SU-DHL-6 (cell line): Measurements from ENCODE around the gene FAM171A2.

Experiments
- H2AFZ ChIP-seq: fragments of 200-600 bp; sonication (generic); 2 replicates; pipeline ENCODE4 v1.6.1; 2014; ENCODE audit warnings: low read depth, mild to moderate bottlenecking, moderate library complexity, mixed read lengths, antibody characterized with exemption, low read length; ENCODE audit not compliant: severe bottlenecking
- H3F3A ChIP-seq: fragments of 200-600 bp; shearing (Covaris generic); 2 replicates; pipeline ENCODE4 v1.6.0; 2016; ENCODE audit warnings: antibody characterized with exemption, mild to moderate bottlenecking; ENCODE audit not compliant: insufficient read depth
- H3K27ac ChIP-seq: fragments of 200-600 bp; sonication (generic); 2 replicates; pipeline ENCODE4 v1.5.1; 2016; ENCODE audit warnings: low read depth, mild to moderate bottlenecking, low read length, moderate library complexity, mixed read lengths
- H3K27me3 ChIP-seq: fragments of 200-600 bp; sonication (generic), shearing (Covaris generic); 2 replicates; pipeline ENCODE4 v1.6.0; 2014; ENCODE audit warnings: mild to moderate bottlenecking, low read length
- H3K36me3 ChIP-seq: fragments of 200-600 bp; sonication (generic); 2 replicates; pipeline ENCODE4 v1.6.1; 2014; ENCODE audit warnings: mild to moderate bottlenecking, low read length, mixed read lengths
- H3K4me2 ChIP-seq: fragments of 300-600, 200-600 bp; shearing (Covaris generic), sonication (generic); 2 replicates; pipeline ENCODE4 v1.6.0; 2014; ENCODE audit warnings: low read length, low read depth, mild to moderate bottlenecking; ENCODE audit not compliant: poor library complexity, severe bottlenecking
- H3K4me3 ChIP-seq: fragments of 200-600 bp; sonication (generic); 2 replicates; pipeline ENCODE4 v1.5.1; 2014; ENCODE audit warnings: antibody characterized with exemption, low read length, mild to moderate bottlenecking, mixed read lengths; ENCODE audit not compliant: insufficient read depth, poor library complexity, severe bottlenecking
- H3K79me2 ChIP-seq: fragments of 200-600 bp; sonication (generic); 2 replicates; pipeline ENCODE4 v1.6.1; 2014; ENCODE audit warnings: mild to moderate bottlenecking, low read length, moderate library complexity; ENCODE audit not compliant: insufficient read depth
- H3K9ac ChIP-seq: fragments of 200-600 bp; sonication (generic); 2 replicates; pipeline ENCODE4 v1.7.0; 2014; ENCODE audit warnings: mild to moderate bottlenecking, low read length
- H3K9me2 ChIP-seq: fragments of 200-600 bp; sonication (generic); replicated peaks from 2 replicates; pipeline ENCODE4 v1.6.1; 2014; ENCODE audit warnings: low read length; ENCODE audit not compliant: insufficient read depth
- H3K9me3 ChIP-seq: fragments of 200-600 bp; sonication (generic); 2 replicates; pipeline ENCODE4 v1.6.1; 2014; ENCODE audit warnings: low read length, mixed read lengths; ENCODE audit not compliant: insufficient read depth
- H4K20me1 ChIP-seq: fragments of 200-600 bp; sonication (generic); 2 replicates; pipeline ENCODE4 v1.6.1; 2014; ENCODE audit warnings: low read depth, mild to moderate bottlenecking, antibody characterized with exemption, low read length, moderate library complexity, mixed read lengths
- EZH2phosphoT487 ChIP-seq: fragments of 200-600 bp; sonication (generic), shearing (Covaris generic); conservative IDR thresholded peaks from 2 replicates; pipeline ENCODE4 v1.6.1; 2018; ENCODE audit warnings: mild to moderate bottlenecking, antibody characterized with exemption, low read length, moderate library complexity, mixed read lengths
- TF ChIP-seq, protein P1 (sequence below): fragments of 200-600 bp; sonication (generic); IDR thresholded peaks from one replicate; pipeline ENCODE4 v1.5.1; 2017; ENCODE audit warnings: antibody characterized with exemption, mild to moderate bottlenecking, low read length, moderate library complexity; ENCODE audit not compliant: insufficient read depth, poor library complexity, severe bottlenecking

Gene FAM171A2

DNA sequence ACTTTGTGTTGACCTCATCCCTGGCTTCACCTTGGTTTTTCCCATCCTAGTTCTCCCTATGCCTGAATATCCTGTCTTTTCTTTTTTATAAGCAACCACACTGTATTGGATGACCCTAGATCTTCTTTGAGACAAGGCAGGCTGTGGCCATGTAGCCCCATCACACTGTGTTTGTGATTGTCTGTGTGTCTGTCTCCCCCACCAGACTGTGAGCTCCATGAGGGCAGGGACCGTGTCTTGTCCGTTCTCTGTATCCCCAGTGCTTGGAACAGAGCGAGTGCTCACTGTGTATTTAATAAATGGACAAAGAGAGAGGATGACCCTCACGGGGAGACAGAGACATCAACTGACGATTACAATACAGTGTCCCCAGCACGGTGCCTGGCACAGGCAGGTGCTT, 46.1 kb downstream of the FAM171A2 start:
- H3K9me3 ChIP-seq: no peaks in the 10 kb centered on the region

DNA sequence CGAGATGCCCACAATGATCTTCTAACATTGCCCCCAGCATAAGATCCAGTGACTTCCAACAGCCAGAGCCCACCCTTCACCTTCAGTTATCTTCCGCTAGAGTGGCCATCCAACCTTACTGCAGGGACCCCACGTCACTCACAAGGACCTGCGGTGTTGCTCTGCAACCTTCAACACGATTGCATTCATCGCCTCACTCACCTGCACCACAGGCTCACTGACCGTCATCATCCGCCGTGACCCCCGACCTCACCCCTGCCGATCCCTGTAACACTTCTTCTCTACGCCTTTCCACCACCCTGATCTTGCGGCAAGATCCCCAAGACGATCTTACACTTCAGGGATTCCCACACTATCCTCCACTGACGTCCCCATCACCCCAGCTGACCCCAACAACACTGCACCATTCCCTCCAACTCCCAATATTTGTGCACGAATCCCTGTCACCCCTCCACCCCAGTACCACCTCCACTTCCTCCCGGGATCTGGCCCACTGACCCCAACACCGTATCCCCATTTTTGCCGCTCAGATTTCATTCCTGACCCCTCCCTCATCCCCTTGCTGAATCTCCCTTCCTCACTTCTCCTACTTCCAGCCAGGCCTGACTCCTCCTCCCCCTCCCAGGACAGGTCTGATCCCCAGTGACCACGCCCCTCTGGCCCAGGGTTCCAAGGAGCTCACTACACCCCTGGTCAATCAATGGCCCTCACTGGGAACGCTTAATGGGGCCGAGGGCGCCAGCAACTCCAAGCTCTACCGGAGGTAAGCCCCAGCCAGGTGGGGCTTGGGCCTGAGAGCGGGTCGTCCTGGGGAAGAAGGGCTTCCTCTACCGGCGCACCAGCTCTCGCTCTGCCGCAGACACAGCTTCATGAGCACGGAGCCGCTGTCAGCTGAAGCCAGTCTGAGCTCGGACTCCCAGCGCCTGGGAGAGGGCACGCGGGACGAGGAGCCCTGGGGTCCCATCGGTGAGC, 47.6 kb downstream of the FAM171A2 start:
- H3K9me2 ChIP-seq: no peaks in the 10 kb centered on the region
- no peaks in the 10 kb centered on the region for H3F3A ChIP-seq
- H3K27me3 ChIP-seq: no peaks in the 10 kb centered on the region
- no peaks in the 10 kb centered on the region for H4K20me1 ChIP-seq
- no peak overlapping the region for H3K27ac ChIP-seq
- H3K9me3 ChIP-seq: no peaks in the 10 kb centered on the region
- no peaks in the 10 kb centered on the region for H3K79me2 ChIP-seq
- H3K36me3 ChIP-seq: no peaks in the 10 kb centered on the region
- H3K4me3 ChIP-seq: no peak overlapping the region
- peak overlapping the region; percentile 28 for H3K4me2 ChIP-seq
- no peak overlapping the region for H3K9ac ChIP-seq
- no peak overlapping the region for H2AFZ ChIP-seq
- TF ChIP-seq, protein P1, sequence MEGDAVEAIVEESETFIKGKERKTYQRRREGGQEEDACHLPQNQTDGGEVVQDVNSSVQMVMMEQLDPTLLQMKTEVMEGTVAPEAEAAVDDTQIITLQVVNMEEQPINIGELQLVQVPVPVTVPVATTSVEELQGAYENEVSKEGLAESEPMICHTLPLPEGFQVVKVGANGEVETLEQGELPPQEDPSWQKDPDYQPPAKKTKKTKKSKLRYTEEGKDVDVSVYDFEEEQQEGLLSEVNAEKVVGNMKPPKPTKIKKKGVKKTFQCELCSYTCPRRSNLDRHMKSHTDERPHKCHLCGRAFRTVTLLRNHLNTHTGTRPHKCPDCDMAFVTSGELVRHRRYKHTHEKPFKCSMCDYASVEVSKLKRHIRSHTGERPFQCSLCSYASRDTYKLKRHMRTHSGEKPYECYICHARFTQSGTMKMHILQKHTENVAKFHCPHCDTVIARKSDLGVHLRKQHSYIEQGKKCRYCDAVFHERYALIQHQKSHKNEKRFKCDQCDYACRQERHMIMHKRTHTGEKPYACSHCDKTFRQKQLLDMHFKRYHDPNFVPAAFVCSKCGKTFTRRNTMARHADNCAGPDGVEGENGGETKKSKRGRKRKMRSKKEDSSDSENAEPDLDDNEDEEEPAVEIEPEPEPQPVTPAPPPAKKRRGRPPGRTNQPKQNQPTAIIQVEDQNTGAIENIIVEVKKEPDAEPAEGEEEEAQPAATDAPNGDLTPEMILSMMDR: no peak
- TF ChIP-seq EZH2phosphoT487: no peak

More for the DNA sequence above, 46.1 kb downstream of the FAM171A2 start:
- no peak overlapping the region for H2AFZ ChIP-seq
- no peaks in the 10 kb centered on the region for H4K20me1 ChIP-seq
- H3K9ac ChIP-seq: no peak overlapping the region
- no peaks in the 10 kb centered on the region for H3K27me3 ChIP-seq
- no peaks in the 10 kb centered on the region for H3K9me2 ChIP-seq
- no peak overlapping the region for H3K4me3 ChIP-seq
- H3F3A ChIP-seq: no peaks in the 10 kb centered on the region
- no peak overlapping the region for H3K4me2 ChIP-seq
- no peaks in the 10 kb centered on the region for H3K79me2 ChIP-seq
- no peak for TF ChIP-seq EZH2phosphoT487
- TF ChIP-seq, protein P1: no peak
- no peak overlapping the region for H3K27ac ChIP-seq
- H3K36me3 ChIP-seq: no peaks in the 10 kb centered on the region

DNA sequence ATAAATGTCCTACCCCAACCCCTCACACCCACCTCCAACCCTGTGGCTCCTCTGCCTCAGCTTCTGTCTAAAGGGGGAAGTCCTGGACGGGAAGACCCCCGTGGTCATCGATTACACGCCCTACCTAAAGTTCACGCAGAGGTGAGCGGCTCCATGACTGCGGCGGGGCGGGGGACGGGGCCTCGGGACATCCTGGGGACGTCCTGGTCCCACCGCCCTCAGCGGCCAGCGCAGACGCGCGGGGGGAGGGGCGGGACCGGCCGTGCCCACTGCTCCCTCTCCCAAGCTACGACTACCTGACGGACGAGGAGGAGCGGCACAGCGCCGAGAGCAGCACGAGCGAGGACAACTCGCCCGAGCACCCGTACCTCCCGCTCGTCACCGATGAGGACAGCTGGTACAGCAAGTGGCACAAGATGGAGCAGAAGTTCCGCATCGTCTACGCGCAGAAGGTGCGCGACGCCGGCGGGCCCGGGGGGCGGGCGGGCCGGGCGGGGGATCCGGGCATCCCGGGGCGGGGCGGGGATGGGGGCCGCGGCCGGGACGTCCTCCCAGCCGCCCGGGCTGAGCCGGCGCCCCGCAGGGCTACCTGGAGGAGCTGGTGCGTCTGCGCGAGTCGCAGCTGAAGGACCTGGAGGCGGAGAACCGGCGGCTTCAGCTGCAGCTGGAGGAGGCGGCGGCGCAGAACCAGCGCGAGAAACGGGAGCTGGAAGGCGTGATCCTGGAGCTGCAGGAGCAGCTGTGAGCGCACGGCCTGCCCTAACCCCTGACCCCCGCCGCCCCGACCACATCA, 48.6 kb downstream of the FAM171A2 start:
- peak overlapping the region; percentile 26; the same call in 1 of the 2 replicates for H3K9ac ChIP-seq
- no peaks in the 10 kb centered on the region for H3K9me2 ChIP-seq
- peak overlapping the region; percentile 48 for H3K4me3 ChIP-seq
- peak overlapping the region; percentile 52 for H3K4me2 ChIP-seq
- no peak overlapping the region for H3K27ac ChIP-seq
- no peaks in the 10 kb centered on the region for H3K36me3 ChIP-seq
- peak overlapping the region; percentile 60 for H2AFZ ChIP-seq
- H3F3A ChIP-seq: no peaks in the 10 kb centered on the region
- no peaks in the 10 kb centered on the region for H3K27me3 ChIP-seq
- no peaks in the 10 kb centered on the region for H3K79me2 ChIP-seq
- H4K20me1 ChIP-seq: no peaks in the 10 kb centered on the region
- no peak for TF ChIP-seq EZH2phosphoT487
- TF ChIP-seq, protein P1: no peak
- H3K9me3 ChIP-seq: no peaks in the 10 kb centered on the region
